ENCODE data around the gene NBPF6. TPM values are rescaled to one million over a fixed set of nuclear protein-coding genes. Genes with fewer than 3 reads are reported as not detected.
"Not testable (repeated sequence)": the region's sequence is repeated elsewhere in the genome, so short reads cannot be mapped to it uniquely, and the experiment has no call there.

The NBPF6 gene, protein sequence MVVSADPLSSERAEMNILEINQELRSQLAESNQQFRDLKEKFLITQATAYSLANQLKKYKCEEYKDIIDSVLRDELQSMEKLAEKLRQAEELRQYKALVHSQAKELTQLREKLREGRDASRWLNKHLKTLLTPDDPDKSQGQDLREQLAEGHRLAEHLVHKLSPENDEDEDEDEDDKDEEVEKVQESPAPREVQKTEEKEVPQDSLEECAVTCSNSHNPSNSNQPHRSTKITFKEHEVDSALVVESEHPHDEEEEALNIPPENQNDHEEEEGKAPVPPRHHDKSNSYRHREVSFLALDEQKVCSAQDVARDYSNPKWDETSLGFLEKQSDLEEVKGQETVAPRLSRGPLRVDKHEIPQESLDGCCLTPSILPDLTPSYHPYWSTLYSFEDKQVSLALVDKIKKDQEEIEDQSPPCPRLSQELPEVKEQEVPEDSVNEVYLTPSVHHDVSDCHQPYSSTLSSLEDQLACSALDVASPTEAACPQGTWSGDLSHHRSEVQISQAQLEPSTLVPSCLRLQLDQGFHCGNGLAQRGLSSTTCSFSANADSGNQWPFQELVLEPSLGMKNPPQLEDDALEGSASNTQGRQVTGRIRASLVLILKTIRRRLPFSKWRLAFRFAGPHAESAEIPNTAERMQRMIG
- polyA plus RNA-seq, result not detected

DNA sequence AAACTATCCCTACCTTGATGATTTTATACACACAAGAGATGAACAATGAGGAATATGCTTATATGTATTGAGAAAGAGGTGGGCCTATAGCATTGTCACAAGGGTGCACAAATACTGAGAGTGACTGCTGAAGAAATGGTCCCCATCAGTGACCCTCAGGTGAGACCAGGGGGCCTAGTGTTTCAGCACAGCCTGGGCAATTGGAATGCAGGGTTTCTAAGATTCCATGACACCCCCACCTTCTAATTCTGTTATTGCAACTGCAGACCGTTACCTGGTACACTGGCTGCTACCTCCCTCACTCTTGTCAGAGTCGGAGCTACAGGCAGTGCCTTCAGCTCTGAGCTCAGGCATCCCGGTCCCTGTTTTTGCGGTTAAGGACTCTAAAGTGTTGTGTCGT lies at the start of gene NBPF6:
NBPF6 (plus strand) TSS at position 301 of the 400 bp plus-strand sequence. CDS start 259 bp downstream, outside the sequence.
- not testable (repeated sequence) for H3K27ac Mint-ChIP-seq, H3K4me3 Mint-ChIP-seq, H3K4me1 Mint-ChIP-seq, H3K27me3 Mint-ChIP-seq, H3K9me3 Mint-ChIP-seq, H3K36me3 Mint-ChIP-seq

DNA sequence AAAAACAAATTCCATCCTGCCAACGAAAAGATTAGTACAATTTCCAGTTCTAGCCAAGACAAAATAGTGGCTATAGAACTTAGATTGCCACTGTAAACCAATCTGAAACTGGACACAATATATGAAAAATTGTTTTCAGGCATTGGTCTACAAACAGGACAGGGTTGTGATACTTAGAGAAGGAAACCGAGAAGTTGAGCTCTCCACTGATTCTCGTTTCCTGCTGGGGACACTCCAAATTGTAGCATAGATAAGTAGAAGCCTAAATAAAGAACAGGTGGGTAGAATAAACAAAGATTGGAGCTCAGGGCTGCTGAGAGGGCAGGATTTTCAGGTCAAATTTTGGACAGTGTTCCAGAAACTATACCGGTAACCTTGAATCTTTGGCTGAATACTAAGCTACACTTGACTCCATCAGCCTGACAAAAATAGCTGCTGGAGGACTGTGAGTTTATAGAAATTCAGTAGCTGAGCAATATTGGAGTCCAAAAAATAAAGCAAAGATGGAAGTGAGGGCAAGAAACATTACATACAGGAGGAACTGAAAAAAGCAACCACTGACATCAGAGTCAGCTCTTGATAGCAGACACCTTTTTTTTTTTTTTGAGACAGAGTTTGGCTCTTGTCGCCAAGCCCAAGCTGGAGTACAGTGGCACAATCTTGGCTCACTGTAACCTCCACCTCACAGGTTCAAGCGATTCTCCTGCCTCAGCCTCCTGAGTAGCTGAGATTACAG lies 38.9 kb upstream of the NBPF6 start:
- not testable (repeated sequence) for H3K27me3 Mint-ChIP-seq, H3K27ac Mint-ChIP-seq, H3K36me3 Mint-ChIP-seq, H3K4me3 Mint-ChIP-seq, H3K4me1 Mint-ChIP-seq, H3K9me3 Mint-ChIP-seq

DNA sequence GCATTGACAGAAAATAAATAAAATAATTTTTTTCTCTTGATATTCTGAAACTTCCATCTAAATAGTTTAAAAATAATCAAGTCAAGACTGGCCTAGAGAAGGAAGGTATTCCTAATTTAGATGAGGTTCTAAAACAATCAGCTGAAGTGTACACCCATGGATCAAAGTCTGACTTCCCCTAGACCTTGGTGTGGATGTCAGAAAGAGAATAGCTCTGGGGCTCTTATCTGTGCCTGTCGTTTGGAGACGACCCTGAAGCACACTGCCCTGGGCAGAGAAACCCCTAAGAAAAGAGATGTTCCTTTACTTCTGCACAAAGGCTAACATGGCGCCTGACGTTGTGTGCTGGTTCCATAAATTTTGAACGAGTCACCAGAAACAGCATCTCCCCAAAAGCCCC lies 30.0 kb upstream of the NBPF6 start:
- not testable (repeated sequence) for H3K9me3 Mint-ChIP-seq, H3K27ac Mint-ChIP-seq, H3K36me3 Mint-ChIP-seq, H3K27me3 Mint-ChIP-seq, H3K4me1 Mint-ChIP-seq, H3K4me3 Mint-ChIP-seq

DNA sequence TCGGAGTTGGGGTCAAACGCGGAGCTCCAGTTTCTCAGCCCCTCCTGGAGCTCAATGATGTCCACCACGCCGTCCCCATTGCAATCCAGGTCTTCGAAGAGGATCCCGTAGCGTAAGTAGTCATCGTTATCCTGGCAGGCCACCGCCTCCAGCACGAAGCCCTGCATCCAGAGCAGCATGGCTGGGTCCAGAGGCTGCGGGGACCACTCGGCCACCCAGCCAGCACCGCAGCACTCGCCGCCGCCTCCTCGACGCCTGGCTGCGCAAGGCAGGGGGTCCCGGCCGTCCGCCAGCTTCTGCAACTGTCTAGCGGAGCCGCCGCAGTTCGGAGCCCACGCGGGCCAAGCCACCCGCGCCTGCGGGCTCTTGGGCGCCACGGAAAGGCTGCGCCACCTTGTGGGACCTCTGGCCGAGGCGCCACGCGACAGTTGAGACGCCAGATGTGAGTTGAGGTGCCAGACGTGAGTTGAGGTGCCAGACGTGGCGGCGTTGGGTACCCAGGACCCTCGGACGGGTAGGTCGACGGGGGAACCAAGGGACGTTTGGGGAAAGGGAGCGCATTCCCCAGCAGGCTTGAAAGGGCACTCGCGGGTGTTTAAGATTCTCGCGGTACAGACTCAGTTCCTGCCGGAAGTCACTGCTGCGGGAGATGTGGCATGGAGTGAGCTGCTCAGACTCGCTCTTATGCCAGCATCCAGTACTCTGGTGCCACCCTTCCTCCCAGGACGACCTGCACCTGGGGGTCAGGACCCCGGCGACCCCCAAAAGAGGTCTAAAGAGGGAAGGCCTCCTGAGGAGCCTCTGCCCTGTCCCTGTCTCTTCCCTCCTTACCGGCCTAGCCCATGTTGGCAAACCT lies 28.9 kb upstream of the NBPF6 start:
- H3K27me3 Mint-ChIP-seq, H3K36me3 Mint-ChIP-seq, H3K27ac Mint-ChIP-seq, H3K9me3 Mint-ChIP-seq, H3K4me3 Mint-ChIP-seq, H3K4me1 Mint-ChIP-seq: not testable (repeated sequence)

DNA sequence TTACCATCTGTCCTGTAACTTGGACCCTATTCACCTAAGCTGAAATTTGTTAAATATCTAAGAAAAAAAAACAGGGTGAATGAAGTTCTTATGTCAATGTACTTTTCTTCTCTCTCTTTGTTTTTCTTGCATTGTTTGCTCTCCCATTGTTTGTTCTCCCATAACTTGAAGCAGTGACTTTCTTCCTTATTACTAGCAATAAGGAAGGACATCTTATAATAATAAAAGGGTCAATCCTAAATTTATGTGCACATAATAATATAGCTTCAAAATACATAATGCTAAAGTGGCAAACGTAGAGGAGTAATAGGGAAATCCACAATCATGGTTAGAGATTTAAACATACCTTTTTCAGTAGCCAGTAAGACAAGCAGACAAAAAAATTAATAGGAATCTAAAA lies 23.3 kb upstream of the NBPF6 start:
- H3K4me1 Mint-ChIP-seq, H3K9me3 Mint-ChIP-seq, H3K27me3 Mint-ChIP-seq, H3K36me3 Mint-ChIP-seq, H3K27ac Mint-ChIP-seq, H3K4me3 Mint-ChIP-seq: not testable (repeated sequence)

DNA sequence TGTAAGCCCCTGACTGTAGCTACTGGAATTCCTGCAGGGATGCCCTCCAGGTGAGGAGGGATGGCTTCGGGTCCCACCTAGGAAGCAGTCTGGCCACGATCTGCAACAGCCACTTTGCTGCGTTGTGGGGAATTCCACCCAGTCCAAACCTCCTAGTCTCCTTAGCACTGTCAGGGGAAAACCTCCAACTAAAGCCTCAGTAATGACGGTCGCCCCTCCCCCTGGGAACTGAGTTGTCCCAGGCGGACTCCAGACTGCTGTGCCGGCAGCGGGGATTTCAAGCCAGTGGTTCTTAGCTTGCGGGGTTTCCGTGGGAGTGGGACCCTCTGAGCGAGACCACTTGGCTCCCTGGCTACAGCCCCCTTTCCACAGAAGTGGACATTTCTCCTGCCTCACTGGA lies 18.1 kb upstream of the NBPF6 start:
- not testable (repeated sequence) for H3K4me1 Mint-ChIP-seq, H3K27me3 Mint-ChIP-seq, H3K9me3 Mint-ChIP-seq, H3K27ac Mint-ChIP-seq, H3K36me3 Mint-ChIP-seq, H3K4me3 Mint-ChIP-seq

DNA sequence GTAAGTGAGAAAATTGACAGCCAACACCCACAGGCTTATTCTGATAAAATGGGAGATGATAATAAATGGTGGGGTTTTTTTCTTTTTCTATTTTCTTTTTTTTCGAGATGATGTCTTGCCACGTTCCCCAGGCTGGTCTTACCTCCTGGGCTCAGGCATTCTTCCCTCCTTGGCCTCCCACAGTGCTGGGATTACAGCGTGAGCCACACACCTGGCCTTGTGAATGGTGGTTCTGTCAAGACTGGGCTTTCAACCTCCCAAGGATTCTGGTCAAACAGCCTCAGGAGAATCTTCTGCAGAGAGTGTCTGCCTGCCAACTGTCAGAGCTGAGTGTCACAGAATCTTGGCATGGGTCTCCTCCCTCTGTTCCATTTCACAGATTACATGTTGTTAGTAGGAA lies 16.7 kb upstream of the NBPF6 start:
- H3K9me3 Mint-ChIP-seq, H3K4me1 Mint-ChIP-seq, H3K4me3 Mint-ChIP-seq, H3K27ac Mint-ChIP-seq, H3K36me3 Mint-ChIP-seq, H3K27me3 Mint-ChIP-seq: not testable (repeated sequence)

DNA sequence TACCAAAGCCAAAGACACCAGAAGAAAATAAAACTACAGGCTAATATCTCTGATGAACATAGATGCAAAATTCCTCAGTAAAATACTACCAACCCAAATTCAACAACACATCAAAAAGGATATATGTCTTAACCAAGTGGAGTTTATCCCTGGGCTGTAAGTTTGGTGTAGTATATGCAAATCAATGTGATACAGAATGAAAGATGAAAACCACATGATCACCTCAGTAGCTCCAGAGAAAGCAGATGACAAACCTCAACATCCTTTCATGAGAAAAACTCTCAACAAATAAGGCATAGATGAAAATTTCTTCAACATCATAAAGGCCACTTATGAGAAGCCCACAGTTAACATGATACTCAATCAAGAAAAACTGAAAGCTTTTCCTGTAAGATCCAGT lies 11.6 kb upstream of the NBPF6 start:
- not testable (repeated sequence) for H3K36me3 Mint-ChIP-seq, H3K27ac Mint-ChIP-seq, H3K27me3 Mint-ChIP-seq, H3K4me3 Mint-ChIP-seq, H3K9me3 Mint-ChIP-seq, H3K4me1 Mint-ChIP-seq

DNA sequence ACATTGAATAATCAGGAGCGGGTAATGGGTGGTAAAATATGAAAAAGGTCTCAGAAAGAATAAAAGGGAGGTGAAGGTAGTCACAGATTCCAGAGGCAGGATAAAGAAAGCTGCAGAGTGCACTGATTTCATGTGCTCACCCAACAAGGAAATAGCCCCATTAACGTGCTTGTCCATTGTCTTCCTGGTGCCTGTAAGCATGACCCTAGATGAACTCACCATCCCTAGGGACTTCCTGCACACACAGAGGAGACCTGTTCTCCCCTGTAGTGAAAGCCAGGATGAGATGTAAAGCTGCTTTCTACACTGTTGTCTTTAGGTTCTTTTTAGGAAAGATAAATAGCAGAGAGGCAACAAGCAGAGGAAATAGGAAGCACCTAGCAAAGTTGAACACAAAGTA lies 4.4 kb downstream of the NBPF6 start:
- H3K27me3 Mint-ChIP-seq, H3K27ac Mint-ChIP-seq, H3K4me3 Mint-ChIP-seq, H3K4me1 Mint-ChIP-seq, H3K36me3 Mint-ChIP-seq, H3K9me3 Mint-ChIP-seq: not testable (repeated sequence)

DNA sequence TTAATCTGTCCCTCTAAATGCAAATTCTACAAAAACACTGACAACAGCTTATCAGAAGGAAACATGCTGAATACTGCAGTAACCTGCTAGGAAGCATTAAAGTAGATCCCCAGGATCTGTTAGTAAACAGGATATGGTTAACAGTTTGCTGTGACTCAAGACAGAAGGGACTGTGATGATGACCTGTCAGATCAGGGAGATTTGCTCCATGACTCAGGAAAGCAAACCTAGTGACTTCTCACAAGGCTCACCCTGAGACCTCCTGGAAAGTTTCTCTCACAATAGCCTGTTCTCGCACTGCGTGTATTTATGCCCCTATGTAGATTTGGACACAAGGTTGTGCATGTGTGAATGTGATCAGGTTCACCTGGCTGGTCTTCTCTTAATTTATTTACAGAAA lies 8.5 kb downstream of the NBPF6 start:
- not testable (repeated sequence) for H3K9me3 Mint-ChIP-seq, H3K4me1 Mint-ChIP-seq, H3K4me3 Mint-ChIP-seq, H3K27me3 Mint-ChIP-seq, H3K36me3 Mint-ChIP-seq, H3K27ac Mint-ChIP-seq

DNA sequence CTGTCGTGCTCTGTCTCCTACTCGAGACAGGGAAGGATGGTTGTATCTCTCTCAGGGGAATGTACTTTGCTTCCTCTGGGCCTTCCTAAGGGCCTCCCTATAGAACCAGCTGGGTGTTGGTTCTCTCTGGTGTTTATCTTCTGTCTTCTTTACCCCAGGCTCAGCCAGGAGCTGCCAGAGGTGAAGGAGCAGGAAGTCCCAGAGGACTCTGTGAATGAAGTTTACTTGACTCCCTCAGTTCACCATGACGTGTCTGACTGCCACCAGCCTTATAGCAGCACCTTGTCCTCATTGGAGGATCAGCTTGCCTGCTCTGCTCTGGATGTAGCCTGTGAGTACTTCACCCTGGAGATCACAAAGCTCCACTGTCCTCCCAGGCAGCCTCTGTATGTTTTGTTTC lies 11.6 kb downstream of the NBPF6 start:
- not testable (repeated sequence) for H3K9me3 Mint-ChIP-seq, H3K4me3 Mint-ChIP-seq, H3K27ac Mint-ChIP-seq, H3K4me1 Mint-ChIP-seq, H3K27me3 Mint-ChIP-seq, H3K36me3 Mint-ChIP-seq

DNA sequence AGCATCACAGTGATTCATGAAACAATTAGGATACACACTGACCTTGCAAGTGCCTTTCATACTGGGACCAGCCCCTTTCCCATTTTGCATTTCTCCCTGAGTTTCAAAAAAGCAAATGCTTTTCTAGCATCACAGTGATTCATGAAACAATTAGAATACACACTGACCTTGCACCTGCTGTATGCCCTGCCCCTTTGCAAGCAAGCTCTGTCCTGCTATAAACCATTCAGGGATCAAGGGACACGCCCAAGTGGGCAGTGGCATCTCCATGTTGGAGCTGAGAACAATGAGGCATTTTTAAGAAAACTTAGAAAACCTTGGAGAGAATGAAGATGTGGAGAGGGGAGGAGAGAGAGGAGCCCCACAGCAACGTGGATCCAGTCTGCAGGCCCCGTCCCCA lies 13.8 kb downstream of the NBPF6 start:
- not testable (repeated sequence) for H3K36me3 Mint-ChIP-seq, H3K4me3 Mint-ChIP-seq, H3K27ac Mint-ChIP-seq, H3K4me1 Mint-ChIP-seq, H3K27me3 Mint-ChIP-seq, H3K9me3 Mint-ChIP-seq

DNA sequence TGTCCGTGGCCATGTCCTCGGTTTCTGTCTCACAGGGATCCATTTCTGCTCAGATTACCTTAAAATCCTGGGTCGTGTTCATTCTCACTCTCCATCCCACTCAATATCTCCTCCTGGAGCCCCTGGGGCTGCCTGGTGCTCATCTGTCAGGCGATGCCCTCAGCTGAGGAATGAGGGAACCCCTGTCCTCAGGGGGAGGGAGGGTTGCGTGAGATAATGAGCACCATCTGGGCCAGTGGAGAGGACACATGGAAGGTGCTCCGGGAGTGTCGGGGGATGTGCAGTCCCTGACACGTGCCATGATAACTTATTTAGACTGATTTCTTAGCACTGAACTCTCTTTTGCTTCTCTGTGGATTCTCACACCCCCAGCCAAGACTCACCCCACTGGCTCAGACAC lies 16.0 kb downstream of the NBPF6 start:
- not testable (repeated sequence) for H3K4me3 Mint-ChIP-seq, H3K36me3 Mint-ChIP-seq, H3K27me3 Mint-ChIP-seq, H3K4me1 Mint-ChIP-seq, H3K9me3 Mint-ChIP-seq, H3K27ac Mint-ChIP-seq

DNA sequence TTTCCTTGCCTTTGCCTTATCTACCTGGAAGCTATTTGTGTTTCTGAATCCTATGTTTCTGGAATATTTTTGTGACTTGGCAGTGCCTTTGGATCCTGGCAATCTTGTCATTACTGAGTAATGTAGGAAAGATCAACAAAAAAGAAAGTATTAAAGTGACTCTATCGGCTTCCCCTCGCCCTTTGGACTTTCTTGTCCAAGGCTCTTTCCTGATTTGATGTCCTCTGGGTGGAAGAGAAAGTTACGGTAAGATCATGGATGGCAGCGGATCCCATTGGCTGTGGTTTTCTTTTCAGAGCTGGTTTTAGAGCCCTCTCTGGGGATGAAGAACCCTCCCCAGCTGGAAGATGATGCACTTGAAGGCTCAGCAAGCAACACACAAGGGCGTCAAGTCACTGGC lies 17.0 kb downstream of the NBPF6 start:
- H3K9me3 Mint-ChIP-seq, H3K36me3 Mint-ChIP-seq, H3K4me3 Mint-ChIP-seq, H3K27me3 Mint-ChIP-seq, H3K4me1 Mint-ChIP-seq, H3K27ac Mint-ChIP-seq: not testable (repeated sequence)

DNA sequence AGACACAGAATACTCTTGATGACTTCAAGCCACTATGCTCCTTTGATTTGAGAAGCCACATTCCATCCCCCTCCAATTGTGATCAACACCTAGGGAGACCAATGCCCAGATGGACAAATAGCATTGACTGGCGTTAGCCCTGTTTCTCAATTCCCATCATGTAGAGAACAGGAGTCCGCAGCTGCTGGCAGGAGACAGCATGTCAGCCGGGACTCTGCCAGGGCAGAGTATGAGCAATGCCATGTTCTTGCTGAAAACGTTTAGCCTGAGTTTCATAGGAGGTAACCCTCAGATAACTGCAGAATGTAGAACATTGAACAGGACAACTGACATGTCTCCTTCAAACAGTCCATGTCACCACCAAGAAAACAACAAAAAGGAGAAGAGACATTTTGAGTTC lies 20.6 kb downstream of the NBPF6 start:
- not testable (repeated sequence) for H3K9me3 Mint-ChIP-seq, H3K36me3 Mint-ChIP-seq, H3K4me1 Mint-ChIP-seq, H3K27ac Mint-ChIP-seq, H3K27me3 Mint-ChIP-seq, H3K4me3 Mint-ChIP-seq

All from IgD-negative memory B cell (primary cell).